NCI-H146 (cell line): ENCODE results near the gene CYP2F1.
"Not testable (repeated sequence)": the region's sequence is repeated elsewhere in the genome, so short reads cannot be mapped to it uniquely, and the experiment has no call there.

Experiments
- DNase-seq: peaks from one replicate; lab custom pipeline; 2025; lab: John Stamatoyannopoulos, UW

Gene CYP2F1, protein sequence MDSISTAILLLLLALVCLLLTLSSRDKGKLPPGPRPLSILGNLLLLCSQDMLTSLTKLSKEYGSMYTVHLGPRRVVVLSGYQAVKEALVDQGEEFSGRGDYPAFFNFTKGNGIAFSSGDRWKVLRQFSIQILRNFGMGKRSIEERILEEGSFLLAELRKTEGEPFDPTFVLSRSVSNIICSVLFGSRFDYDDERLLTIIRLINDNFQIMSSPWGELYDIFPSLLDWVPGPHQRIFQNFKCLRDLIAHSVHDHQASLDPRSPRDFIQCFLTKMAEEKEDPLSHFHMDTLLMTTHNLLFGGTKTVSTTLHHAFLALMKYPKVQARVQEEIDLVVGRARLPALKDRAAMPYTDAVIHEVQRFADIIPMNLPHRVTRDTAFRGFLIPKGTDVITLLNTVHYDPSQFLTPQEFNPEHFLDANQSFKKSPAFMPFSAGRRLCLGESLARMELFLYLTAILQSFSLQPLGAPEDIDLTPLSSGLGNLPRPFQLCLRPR

DNA sequence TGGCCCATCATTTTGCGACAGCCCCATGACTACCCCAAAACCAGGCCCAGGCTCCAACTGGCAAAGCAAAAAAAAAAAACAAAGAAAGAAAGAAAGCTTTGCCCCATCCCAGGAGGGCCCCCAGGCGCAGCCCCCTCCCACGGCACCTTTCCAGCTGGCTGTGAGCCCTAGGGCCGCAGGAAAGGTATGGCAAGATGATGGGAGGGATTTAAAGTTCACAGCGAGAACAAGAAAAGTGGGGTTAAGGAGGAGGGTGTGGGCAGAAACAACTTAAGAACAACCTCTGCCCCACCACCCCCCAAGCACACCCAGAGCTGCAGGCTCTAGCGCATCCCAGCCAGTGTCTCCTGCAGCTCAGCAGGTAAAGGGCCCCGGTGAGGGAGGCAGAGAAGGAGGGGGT lies at the start of gene CYP2F1:
Gene CYP2F1, plus strand, starts transcription at position 301 of the 400 bp plus-strand sequence. CDS start 1,757 bp downstream, outside the sequence.
- no peak for DNase-seq

DNA sequence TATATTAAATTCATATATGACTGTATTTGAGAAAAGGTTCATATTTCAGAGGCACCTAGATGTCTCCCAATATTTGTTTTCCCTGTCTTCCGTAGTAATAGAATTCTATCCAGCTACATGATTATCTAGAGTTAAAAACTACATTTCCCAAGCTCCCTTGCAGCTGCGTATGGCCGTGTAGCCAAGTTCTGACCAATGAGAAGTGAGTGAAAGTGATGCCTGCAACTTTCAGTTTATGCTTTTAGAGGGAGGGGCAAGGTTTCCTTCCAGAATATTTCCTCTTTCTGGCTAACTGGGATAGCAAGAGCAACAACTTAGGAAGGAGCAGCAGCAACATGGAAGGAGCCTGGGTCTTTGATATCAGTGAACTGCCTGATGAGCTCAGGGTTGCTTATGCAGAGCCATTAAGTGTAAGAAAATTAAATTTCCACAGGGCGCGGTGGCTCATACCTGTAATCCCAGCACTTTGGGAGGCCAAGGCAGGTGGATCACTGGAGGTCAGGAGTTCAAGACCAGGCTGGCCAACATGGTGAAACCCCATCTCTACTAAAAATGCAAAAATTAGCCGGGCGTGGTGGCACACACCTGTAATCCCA lies 49.2 kb upstream of the CYP2F1 start:
- no peak for DNase-seq

DNA sequence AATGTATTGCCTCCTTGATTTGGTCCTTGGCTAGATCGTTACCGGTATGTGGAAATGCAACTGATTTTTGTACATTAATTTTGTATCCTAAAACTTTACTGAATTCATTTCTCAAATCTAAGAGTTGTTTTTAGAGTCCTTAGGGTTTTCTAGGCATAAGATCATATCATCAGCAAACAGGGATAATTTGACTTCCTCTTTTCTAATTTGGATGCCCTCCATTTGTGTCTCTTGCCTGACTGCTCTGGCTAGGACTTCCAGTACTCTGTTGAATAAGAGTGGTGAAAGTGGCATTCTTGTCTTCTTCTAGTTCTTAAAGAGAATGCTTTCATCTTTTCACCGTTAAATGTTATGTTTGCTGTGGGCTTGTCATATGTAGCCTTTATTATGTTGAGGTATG lies 37.9 kb upstream of the CYP2F1 start:
- DNase-seq = no peak

DNA sequence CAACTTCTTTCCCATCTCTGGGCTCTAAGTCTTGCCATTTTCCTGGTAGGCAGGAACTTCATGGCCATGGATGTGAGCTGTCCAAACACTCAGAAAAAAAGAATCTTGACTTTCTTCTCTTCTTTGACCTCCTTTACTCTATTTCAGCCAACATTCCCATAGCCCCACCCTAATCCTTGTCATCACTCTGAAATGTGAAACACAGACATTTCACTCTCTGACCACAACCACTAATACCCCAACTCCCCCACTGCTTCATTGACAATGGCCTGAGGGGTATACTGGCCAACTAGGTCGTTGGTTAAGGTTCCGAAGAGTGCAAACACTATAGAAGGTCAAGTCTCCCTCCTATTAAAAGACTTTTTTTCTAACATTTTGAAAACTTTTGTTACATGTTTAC lies 30.7 kb upstream of the CYP2F1 start:
- no peak for DNase-seq

DNA sequence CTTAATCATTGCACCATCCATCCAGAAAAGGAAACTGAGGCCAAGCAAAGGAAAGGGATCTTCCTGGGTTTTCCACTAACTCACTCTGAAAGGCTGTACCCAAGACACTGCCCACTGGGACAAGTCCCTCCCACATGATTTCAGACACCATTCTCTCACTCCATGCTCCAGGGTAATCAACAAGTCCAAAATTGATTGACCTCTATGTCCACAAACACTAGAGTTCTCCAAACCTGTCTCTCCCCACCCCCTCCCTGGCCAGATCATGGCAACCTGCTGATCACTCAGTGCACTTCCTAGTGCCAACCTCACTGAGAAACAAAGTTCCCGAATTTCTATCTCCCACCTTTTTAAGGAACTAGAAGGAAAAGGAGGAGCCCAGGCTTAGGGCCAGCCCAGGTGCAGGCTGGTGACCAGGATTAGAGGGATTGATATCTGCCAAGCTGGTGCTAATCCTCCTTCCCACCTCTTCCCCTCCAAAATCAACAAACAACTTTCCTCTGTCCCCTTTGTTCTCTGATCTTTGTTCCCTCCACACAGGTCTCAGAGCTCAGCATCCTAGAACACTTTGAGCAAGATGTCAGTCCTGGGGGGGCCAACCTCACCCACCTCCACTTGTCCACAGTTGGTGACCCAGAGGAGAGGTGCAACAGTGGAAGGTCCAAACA lies 28.4 kb upstream of the CYP2F1 start:
- DNase-seq = no peak

DNA sequence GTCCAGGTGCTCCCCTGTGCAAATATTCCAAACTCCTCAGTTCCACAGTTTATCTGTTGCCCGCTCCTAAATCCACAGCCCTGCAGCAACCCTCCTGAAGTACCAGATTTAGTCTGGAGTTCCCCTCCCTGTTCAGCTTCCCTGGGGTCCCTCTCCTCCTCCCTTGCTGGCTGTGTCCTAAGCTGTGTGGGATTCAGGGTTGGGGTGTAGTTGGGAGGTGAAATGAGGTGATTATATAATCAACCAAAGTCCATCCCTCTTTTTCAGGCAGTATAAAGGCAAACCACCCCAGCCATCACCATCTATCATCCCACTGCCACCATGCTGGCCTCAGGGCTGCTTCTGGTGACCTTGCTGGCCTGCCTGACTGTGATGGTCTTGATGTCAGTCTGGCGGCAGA lies 26.1 kb upstream of the CYP2F1 start, which contains the start of gene CYP2A13:
Gene CYP2A13, plus strand, starts transcription at position 301 of the 400 bp plus-strand sequence. Its CDS starts 21 bp downstream, at position 322.
- DNase-seq = no peak

DNA sequence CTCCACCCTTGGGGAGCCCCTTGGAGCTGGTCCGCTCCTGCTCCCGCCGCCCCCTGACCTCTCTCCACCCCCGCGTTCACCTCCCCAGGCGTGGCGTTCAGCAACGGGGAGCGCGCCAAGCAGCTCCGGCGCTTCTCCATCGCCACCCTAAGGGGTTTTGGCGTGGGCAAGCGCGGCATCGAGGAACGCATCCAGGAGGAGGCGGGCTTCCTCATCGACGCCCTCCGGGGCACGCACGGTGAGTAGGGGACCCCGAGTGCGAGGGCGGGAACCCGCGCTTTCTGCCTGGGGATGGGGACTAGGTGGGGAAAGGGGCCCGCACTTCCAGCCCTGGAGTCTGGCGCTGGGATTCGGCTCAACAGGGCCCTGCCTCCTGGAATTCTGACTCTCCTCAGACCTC lies 24.3 kb upstream of the CYP2F1 start:
- DNase-seq = no peak

DNA sequence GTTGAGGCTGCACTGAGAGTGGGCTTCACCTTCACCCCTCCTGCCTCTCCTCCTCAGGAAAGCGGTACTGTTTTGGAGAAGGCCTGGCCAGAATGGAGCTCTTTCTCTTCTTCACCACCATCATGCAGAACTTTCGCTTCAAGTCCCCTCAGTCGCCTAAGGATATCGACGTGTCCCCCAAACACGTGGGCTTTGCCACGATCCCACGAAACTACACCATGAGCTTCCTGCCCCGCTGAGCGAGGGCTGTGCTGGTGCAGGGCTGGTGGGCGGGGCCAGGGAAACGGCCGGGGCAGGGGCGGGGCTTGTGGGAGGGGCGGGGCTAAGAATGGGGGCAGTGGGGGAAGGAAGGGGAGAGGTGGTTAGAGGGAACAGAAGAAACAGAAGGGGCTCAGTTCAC lies 18.5 kb upstream of the CYP2F1 start:
- DNase-seq = no peak

DNA sequence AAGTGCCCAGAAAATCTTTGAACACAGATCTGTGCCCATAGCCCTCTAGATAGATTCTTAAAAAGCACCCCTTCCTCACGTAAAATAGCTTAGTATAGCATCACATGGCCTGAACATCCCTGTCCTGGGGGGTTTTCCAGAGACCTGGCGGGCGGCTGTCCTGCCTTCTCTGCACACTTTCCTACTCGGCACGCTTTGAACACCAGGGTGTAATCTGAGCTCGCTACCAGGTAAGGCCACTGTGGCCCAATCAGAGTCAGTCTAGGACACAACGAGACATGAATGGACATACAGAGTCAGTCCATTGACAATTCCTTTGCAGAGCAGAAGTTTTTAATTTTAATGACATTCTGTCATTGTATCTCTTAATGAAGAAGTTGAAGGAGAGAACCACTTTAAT lies 17.9 kb upstream of the CYP2F1 start:
- no peak for DNase-seq

DNA sequence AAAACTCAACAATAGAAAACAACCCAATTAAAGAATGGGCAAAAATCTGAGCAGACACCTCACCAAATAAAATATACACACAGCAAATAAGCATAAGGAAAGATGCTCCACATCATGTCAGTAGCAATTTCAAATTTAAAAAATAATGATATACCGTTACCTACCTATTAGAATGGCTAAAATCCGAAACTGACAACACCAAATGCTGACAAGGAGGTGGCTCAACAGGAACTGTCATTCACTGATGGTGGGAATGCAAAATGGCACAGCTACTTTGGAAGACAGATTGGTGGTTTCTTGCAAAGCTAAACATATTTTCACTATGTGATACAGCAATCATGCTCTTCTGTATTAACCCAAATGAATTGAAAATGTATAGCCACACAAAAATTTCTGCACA lies 16.9 kb upstream of the CYP2F1 start:
- no peak for DNase-seq

DNA sequence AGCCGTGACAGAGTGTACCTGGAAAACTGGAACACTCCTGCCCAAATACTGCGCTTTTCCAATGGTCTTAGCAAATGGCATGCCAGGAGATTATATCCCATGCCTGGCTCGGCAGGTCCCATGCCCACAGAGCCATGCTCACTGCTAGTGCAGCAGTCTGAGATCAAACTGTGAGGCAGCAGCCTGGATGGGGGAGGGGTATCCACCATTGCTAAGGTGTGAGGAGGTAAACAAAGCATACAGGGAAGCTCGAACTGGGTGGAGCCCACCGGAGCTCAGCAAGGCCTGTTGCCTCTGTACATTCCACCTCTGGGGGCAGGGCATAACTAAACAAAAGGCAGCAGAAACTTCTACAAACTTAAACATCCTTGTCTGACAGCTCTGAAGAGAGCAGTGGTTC lies 15.5 kb upstream of the CYP2F1 start:
- no peak for DNase-seq

DNA sequence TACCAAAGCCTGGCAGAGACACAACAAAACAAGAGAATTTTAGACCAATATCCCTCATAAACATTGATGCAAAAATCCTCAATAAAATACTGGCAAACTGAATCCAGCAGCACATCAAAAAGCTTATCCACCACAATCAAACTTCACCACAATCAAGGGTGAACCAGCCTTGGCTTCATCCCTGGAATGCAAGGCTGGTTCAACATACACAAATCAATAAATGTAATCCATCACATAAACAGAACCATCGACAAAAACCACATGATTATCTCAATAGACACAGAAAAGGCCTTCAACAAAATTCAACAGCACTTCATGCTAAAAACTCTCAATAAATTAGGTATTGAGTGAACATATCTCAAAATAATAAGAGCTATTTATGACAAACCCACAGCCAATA lies 12.0 kb upstream of the CYP2F1 start:
- DNase-seq = not testable (repeated sequence)

DNA sequence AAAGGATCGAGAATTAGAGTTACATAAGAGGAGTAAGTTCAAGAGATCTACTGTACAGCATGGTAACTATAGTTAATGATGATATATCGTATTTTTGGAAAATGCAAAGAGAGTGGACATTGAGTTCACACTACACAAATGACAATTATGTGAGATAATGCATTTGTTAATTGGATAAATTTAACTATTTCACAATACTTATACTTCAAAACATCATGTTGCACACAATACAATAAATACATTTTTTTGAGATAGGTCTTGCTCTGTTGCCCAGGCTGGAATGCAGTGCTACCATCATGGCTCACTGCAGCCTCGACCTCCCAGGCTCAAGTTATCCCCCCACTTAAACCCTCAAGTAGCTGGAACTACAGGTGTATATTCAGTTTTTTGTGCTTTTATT lies 8.1 kb upstream of the CYP2F1 start:
- DNase-seq = no peak

DNA sequence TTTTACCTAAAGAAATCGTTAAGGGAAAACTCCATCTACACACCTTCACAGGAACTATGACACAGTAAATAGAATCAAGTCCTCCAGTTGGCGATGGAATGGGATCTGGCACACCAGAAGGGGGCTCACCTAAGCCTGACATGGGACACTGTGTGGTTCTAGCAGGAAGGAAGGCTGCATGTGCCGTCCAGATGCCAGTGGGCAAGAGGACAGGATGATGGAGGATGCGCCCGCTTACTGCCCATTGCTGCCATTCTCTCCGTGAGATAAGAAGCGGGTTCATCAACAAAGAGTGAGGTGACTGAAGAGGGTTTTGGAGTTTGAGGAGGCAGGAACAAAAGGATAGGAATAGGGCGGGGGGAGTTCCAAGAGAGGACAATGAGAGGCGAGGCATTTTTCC lies 2.9 kb upstream of the CYP2F1 start:
- no peak for DNase-seq

DNA sequence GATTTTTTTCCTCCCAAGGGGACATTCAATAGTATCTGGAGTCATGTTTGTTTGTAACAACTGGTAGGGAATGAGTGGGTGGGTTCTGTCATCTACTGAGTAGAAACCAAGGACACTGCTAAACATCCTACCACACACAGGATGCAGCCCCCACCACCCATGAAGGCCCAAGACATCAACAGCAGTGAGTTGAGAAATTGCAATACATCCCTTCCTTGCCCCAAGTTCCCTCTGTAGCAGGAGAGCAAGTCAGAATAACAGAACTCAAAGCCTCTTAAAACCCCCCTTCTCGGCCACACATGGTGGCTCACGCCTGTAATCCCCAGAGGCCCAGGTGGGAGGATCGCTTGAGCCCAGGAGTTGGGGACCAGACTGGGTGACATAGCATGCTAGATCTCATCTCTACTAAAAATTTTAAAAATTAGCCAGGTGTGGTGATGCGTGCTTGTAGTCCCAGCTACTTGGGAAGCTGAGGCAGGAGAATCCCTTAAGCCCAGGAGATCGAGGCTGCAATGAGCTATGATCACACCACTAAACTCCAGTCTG lies 2.4 kb upstream of the CYP2F1 start:
- no peak for DNase-seq

DNA sequence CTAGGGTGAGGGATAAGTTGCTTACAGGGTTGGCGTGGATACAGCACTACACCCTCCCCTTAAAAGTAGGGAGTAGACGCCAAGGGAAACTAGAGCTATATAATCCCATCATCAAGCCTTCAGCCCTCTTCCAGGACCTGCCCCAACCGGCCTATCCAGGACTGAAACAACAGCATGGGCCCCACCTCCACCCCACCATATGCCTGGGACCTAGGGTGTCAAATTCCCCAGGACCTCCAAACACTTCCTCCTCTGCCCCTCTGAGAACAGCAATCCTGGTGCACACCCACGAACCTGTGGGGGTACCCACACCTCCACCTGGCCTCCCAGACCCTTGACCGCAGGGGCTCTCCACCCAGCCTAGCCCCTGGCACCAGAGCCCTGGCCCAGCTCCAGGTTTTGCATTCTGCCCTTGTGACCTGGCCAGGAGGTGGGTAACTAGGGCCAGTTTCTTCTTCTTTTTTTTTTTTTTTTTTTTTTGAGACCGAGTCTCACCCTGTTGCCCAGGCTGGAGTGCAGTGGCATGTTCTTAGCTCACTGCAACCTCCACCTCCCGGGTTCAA lies 1.4 kb upstream of the CYP2F1 start:
- no peak for DNase-seq

DNA sequence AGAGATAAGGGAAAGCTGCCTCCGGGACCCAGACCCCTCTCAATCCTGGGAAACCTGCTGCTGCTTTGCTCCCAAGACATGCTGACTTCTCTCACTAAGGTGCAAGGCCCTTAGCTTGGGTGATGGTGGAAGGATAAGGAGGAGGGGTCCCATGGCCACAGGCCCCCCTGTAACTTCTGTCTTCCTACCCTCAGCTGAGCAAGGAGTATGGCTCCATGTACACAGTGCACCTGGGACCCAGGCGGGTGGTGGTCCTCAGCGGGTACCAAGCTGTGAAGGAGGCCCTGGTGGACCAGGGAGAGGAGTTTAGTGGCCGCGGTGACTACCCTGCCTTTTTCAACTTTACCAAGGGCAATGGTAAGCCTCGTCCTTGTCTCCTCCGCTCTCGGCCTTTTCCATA lies 2.0 kb downstream of the CYP2F1 start:
- no peak for DNase-seq

DNA sequence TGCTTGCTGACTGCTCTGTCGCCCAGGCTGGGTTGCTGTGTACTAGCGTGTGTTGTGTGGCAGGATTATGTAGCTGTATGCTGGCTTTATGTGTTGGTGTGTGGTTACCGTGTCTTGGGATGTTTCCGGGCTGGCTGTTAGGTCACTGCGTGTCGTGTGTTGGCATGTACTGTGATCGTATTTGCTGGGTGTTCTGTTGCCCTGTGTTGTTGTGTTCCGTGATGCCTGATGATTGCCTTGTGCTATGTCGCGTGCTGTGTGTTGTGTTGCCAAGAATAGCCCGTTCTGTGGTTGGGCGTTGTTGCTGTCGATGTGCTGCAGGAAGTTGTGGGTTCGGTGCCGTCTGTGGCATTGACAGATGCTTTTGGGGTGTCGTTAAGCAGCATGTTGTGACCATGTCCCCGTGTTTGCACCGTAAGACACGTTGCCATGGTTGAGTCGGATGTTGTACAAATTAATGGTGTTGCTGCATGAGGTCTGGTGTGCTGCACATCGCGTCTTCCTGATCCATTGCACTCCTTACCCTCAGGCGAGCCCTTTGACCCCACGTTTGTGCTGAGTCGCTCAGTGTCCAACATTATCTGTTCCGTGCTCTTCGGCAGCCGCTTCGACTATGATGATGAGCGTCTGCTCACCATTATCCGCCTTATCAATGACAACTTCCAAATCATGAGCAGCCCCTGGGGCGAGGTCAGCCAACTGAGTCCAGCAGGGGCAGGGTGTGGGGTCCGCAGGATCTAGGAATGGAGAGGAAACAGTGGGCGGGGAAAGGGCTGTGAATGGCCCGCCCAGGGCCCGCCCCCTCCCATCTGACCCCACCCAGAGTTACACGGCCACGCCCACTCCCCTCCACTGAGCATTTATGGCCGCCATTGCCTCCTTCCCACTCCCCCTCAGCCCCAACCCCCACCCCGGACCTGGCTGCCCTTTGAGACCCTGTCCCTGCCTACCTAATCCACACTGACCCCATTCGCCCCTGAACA lies 7.0 kb downstream of the CYP2F1 start:
- DNase-seq = not testable (repeated sequence)

DNA sequence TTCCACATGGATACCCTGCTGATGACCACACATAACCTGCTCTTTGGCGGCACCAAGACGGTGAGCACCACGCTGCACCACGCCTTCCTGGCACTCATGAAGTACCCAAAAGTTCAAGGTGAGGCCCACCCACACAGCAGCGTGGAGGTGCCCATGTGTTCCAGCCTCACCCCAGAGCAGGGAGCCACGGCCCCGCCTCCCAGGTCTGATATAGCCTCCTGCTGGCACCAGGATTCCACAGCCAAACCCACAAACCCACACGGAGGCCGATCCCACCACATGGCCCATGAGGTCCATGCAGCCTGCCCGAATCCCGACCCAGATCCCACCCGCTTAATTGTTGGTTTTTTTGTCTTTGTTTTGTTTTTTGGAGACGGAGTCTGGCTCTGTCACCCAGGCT lies 8.6 kb downstream of the CYP2F1 start:
- DNase-seq = not testable (repeated sequence)

DNA sequence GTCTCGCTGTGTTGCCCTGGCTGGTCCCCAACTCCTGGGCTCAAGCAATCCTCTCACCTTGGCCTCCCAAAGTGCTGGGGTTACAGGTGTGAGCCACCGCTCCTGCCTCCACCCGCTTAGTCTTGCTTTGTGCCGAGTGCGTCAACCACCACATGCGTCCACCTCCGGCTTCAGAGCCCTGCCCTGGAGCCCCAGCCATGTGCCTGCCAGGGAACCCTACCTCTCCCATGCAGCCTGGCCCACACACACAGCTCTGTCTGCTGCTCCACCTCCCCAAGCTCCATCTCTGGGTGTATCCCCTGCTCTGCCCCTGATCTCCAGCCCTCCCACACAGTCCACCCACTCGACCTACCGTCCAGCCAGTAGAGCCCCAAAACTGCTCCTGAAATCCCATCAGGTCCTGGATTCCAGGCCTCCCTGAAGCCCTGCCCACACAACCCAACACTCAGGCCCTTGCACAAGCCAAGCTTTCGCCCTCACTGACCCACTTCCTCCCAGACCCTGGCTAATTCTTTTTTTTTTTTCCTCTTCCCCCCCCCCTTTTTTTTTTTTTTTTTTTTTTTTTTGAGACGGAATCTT lies 9.6 kb downstream of the CYP2F1 start:
- no peak for DNase-seq

DNA sequence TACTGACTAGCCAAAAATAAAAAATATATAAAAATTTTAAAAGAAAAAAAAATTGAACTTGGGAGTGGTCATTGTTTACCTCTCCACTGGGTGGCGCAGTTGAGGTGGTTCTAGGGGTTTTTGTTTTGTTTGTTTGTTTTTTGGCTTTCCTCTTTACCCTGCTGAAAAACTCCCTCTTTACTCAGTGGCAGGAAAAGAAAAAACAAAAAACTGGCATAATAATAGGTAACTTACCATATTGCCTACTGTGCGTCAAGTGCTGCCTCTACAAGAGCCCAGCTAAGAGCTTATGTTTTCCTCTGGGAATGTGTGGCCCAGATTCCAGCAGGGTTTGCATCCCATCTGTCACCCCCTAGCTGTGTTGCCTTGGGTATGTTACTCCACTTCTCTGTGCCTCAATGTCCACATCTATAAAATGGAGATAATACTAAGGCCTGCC lies 12.6 kb downstream of the CYP2F1 start:
- DNase-seq = not testable (repeated sequence)
